ENCODE measurements around the gene CYB561. TPM values are rescaled to one million over a fixed set of nuclear protein-coding genes. Genes with fewer than 3 reads are reported as not detected.

Gene CYB561
- total RNA-seq, 6 experiments from 2014 or later, result 7.4 to 21.9 (median 11.4) TPM

DNA sequence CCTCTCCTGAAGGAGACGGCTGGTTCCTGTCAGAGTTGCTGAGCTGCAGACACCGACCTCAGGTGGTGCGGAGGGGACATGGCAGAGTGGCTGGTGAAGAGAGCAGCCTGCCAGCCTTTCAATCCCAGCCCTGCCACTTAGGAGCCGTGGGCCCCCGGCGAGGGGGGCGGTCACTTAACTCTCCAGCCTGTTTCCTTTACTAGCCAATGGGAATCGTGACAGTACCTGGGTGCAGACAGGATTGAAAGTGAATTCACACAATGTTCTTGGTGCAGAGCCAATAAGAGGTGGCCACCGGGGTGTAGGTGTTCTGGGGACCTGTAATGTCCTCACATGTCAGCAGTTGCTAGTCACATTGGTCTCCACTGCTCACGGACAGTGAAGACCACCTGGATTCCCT, 44.2 kb upstream of the CYB561 start:
- DNase-seq (no peak), ATAC-seq (no peak)
- H3K4me3 ChIP-seq, result no peak overlapping the region
- TF ChIP-seq POLR2A (IDR thresholded peaks at IDR 0.05), result no peak
- TF ChIP-seq, protein P1, sequence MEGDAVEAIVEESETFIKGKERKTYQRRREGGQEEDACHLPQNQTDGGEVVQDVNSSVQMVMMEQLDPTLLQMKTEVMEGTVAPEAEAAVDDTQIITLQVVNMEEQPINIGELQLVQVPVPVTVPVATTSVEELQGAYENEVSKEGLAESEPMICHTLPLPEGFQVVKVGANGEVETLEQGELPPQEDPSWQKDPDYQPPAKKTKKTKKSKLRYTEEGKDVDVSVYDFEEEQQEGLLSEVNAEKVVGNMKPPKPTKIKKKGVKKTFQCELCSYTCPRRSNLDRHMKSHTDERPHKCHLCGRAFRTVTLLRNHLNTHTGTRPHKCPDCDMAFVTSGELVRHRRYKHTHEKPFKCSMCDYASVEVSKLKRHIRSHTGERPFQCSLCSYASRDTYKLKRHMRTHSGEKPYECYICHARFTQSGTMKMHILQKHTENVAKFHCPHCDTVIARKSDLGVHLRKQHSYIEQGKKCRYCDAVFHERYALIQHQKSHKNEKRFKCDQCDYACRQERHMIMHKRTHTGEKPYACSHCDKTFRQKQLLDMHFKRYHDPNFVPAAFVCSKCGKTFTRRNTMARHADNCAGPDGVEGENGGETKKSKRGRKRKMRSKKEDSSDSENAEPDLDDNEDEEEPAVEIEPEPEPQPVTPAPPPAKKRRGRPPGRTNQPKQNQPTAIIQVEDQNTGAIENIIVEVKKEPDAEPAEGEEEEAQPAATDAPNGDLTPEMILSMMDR (IDR thresholded peaks at IDR 0.05), result no peak
- H3K27ac ChIP-seq, result no peak overlapping the region
- no peaks in the 10 kb centered on the region for H3K27me3 ChIP-seq
- 69% methylated on average over 6 of the region's 10 CpGs for whole genome bisulfite sequencing (ENCODE audit: insufficient coverage, low coverage, low lambda C conversion rate, missing lambda C conversion rate)
- intact Hi-C loops (cut with DNase I), result no loop called here
- H3K36me3 ChIP-seq, result no peaks in the 10 kb centered on the region
- no peaks in the 10 kb centered on the region for H3K9me3 ChIP-seq
- H3K4me1 ChIP-seq, result no peaks in the 10 kb centered on the region

DNA sequence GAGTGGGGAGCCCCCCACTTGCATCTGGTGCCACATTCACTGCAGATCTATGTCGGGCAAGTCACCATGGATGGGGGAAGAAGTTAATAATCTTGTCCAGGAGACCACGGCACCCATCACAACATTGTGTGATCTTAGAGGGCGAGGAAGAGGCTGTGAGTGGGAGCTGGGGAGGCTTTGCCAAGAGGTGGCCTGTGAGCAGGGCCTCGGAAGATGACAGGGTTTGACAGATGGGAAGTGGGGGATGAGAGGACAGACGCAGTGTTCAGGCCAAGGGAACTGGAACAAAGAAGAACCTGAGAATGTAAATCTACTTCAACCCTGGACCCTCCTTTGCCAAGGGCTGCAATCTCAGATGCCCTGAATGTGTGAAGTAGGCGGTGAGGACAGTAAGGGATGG, 43.2 kb upstream of the CYB561 start:
- Histone ChIP-seq H3K4me3 (no peak overlapping the region), H3K27ac (no peak overlapping the region), H3K36me3 (no peaks in the 10 kb centered on the region), H3K4me1 (no peaks in the 10 kb centered on the region), H3K27me3 (no peaks in the 10 kb centered on the region), H3K9me3 (no peaks in the 10 kb centered on the region)
- WGBS (ENCODE audit: insufficient coverage, low coverage, low lambda C conversion rate, missing lambda C conversion rate), result 93% methylated on average over 2 of the region's 6 CpGs
- no peak for DNase-seq
- ATAC-seq, result no peak
- TF ChIP-seq, protein P1 (IDR thresholded peaks at IDR 0.05), result no peak
- no peak for TF ChIP-seq POLR2A (IDR thresholded peaks at IDR 0.05)
- intact Hi-C loops (cut with DNase I), result no loop called here

DNA sequence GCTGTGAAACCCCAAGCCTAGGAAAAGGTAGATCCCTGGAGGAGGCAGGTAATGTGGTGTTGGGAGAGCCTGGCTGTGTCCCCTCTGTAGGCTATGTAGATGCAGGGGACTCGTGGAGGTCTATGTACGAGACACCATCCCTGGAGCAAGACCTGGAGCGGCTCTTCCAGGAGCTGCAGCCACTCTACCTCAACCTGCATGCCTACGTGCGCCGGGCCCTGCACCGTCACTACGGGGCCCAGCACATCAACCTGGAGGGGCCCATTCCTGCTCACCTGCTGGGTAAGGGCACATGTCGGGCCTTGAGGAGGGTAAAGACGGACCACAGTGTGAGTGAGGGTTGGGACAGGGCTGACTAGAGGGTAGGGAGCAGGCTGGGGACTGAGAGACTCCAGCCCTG, 42.7 kb upstream of the CYB561 start:
- no peak for ATAC-seq
- Histone ChIP-seq H3K9me3 (no peaks in the 10 kb centered on the region), H3K4me1 (no peaks in the 10 kb centered on the region), H3K27ac (no peak overlapping the region), H3K27me3 (no peaks in the 10 kb centered on the region), H3K36me3 (no peaks in the 10 kb centered on the region), H3K4me3 (no peak overlapping the region)
- TF ChIP-seq, protein P1 (IDR thresholded peaks at IDR 0.05), result no peak
- TF ChIP-seq POLR2A (IDR thresholded peaks at IDR 0.05), result no peak
- intact Hi-C loops (cut with DNase I), result no loop called here
- 86% methylated on average over 3 of the region's 10 CpGs for WGBS (ENCODE audit: insufficient coverage, low coverage, low lambda C conversion rate, missing lambda C conversion rate)
- no peak for DNase-seq

DNA sequence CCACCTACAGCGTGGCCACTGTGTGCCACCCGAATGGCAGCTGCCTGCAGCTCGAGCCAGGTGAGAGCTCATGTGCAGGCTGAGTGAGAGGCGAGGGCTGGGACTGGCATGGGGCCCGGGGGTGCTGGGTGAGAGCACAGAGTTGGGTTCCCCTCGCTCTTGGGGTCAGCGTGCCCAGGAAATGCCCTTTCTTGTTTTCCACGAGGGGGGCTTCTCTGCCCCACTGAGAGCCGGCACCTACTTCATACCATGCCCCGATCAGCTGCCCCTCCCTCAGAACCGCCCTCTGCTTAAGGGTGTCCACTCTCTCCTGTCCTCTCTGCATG, 40.9 kb upstream of the CYB561 start:
- H3K27ac ChIP-seq, result no peak overlapping the region

More for the DNA sequence above, 40.9 kb upstream of the CYB561 start:
- Histone ChIP-seq H3K27me3 (no peaks in the 10 kb centered on the region), H3K4me3 (no peak overlapping the region), H3K36me3 (no peaks in the 10 kb centered on the region), H3K9me3 (no peaks in the 10 kb centered on the region), H3K4me1 (no peaks in the 10 kb centered on the region)
- TF ChIP-seq, protein P1 (IDR thresholded peaks at IDR 0.05), result no peak
- TF ChIP-seq POLR2A (IDR thresholded peaks at IDR 0.05), result no peak
- intact Hi-C loops (cut with DNase I), result no loop called here
- DNase-seq, result no peak
- WGBS (ENCODE audit: insufficient coverage, low coverage, low lambda C conversion rate, missing lambda C conversion rate), result 76% methylated on average over 4 of the region's 11 CpGs
- ATAC-seq, result no peak

Measured in right lobe of liver (tissue), 6 donors.